ENCODE measurements around the gene SEMA4D.

The SEMA4D gene

DNA sequence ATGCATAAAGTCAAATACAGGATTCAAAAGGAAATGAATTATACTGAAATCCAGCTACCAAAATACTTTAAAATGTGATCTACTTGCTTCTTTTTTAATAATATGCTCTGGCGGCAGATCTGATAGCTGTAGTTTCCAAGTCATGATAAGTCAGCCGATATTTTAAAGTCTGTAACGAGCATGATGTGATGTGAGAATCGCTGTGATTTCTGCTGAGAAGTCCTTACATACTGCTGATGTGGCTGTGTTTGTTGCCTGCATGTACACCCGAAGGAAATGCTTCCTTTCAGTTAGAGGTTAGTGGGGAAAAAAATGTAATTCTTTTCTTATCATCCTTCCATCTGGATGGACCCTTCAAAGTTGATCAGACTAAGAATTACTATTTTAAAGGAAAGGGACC is 4.8 kb upstream of the SEMA4D start:
- Histone ChIP-seq H3K36me3 (replicated peaks; ENCODE audit: low read depth, low read length) (no peaks in the 10 kb centered on the region), H3K4me3 (ENCODE audit: low read length) (no peak overlapping the region), H3K27me3 (ENCODE audit: low read depth, low read length) (peaks cover 10% of the 10 kb centered on the region; the same call in 1 of the 2 replicates), H3K9ac (ENCODE audit: low read length) (no peak overlapping the region), H3K27ac (ENCODE audit: low read length) (no peak overlapping the region), H4K20me1 (ENCODE audit: insufficient read depth, low read length) (no peaks in the 10 kb centered on the region), H3K4me1 (ENCODE audit: low read length) (peaks cover 13% of the 10 kb centered on the region), H2AFZ (ENCODE audit: low read depth, low read length) (no peak overlapping the region), H3K9me3 (ENCODE audit: insufficient read depth, low read length) (no peaks in the 10 kb centered on the region), H3K79me2 (ENCODE audit: low read length) (no peaks in the 10 kb centered on the region), H3K4me2 (ENCODE audit: low read length) (no peak overlapping the region)
- no peak for TF ChIP-seq EZH2phosphoT487 (IDR thresholded peaks at IDR 0.05; ENCODE audit: low read depth)
- TF ChIP-seq, protein P1, sequence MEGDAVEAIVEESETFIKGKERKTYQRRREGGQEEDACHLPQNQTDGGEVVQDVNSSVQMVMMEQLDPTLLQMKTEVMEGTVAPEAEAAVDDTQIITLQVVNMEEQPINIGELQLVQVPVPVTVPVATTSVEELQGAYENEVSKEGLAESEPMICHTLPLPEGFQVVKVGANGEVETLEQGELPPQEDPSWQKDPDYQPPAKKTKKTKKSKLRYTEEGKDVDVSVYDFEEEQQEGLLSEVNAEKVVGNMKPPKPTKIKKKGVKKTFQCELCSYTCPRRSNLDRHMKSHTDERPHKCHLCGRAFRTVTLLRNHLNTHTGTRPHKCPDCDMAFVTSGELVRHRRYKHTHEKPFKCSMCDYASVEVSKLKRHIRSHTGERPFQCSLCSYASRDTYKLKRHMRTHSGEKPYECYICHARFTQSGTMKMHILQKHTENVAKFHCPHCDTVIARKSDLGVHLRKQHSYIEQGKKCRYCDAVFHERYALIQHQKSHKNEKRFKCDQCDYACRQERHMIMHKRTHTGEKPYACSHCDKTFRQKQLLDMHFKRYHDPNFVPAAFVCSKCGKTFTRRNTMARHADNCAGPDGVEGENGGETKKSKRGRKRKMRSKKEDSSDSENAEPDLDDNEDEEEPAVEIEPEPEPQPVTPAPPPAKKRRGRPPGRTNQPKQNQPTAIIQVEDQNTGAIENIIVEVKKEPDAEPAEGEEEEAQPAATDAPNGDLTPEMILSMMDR (IDR thresholded peaks at IDR 0.05; ENCODE audit: low read depth, low read length): no peak

DNA sequence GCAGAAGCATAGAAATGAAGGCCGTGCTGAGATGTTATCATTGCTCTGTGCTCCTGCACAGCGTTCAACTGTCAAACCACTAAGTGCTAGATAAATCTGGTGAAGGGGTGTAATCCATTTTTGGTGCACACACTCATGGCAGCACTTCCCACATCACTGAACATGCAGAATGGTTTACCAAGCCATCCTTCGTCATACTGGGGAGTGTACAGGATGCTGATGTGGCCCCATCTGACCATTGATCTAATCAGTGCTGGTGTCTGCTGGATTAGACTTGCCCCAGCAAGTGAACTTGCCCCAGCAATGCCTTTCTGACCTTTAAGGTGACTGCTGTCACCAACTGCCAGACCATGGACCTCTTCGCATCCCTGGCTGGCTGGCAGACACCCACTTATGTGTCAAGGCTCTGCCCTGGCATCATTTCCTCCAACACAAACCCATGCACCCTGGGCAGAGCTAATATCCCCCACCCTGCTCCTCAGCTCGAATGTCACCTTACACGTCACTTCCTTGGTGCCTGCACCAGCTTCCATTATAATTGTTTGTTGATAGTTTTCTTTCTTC is 4.2 kb upstream of the SEMA4D start:
- no peak overlapping the region for H3K4me2 ChIP-seq (ENCODE audit: low read length)

DNA sequence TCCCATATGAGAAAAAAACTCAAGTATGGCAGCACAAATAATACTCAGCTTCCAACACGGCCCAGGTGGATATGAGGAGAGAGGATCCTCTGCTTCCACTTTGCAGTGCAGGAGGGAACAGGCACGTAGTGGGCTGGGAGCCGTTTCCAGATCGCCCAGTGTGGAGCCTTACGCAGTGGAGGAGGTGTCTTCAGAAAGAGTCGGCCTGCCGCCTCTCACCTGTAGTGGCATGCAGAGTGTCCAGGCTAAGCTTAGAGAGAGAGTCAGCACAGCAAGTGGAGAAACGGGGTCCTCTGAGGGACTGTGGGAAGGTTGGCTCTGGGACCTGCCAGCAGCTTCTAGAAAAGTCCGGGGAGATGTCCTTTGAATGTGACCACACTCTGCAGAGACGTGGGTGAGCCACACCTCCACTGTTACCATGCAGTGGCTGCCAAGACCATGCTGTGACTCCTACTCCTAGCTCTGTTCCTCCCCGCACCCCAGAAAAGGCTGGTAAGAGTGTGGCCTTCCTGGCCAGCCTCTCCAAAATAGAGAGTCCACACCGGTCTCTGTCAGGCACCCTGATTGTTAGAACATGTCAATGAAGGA is 3.5 kb upstream of the SEMA4D start:
- Histone ChIP-seq H3K4me3 (ENCODE audit: low read length) (no peak overlapping the region), H3K79me2 (ENCODE audit: low read length) (peaks cover 12% of the 10 kb centered on the region), H3K9me3 (ENCODE audit: insufficient read depth, low read length) (no peaks in the 10 kb centered on the region), H2AFZ (ENCODE audit: low read depth, low read length) (no peak overlapping the region), H3K27me3 (ENCODE audit: low read depth, low read length) (peaks cover 10% of the 10 kb centered on the region; the same call in 1 of the 2 replicates), H3K4me2 (ENCODE audit: low read length) (no peak overlapping the region), H3K36me3 (replicated peaks; ENCODE audit: low read depth, low read length) (no peaks in the 10 kb centered on the region), H4K20me1 (ENCODE audit: insufficient read depth, low read length) (no peaks in the 10 kb centered on the region; the same call in 1 of the 2 replicates), H3K4me1 (ENCODE audit: low read length) (peaks cover 19% of the 10 kb centered on the region), H3K9ac (ENCODE audit: low read length) (no peak overlapping the region), H3K27ac (ENCODE audit: low read length) (no peak overlapping the region)
- TF ChIP-seq, protein P1 (IDR thresholded peaks at IDR 0.05; ENCODE audit: low read depth, low read length): no peak
- no peak for TF ChIP-seq EZH2phosphoT487 (IDR thresholded peaks at IDR 0.05; ENCODE audit: low read depth)

More for the DNA sequence above, 4.2 kb upstream of the SEMA4D start:
- H3K27me3 ChIP-seq (ENCODE audit: low read depth, low read length): peaks cover 10% of the 10 kb centered on the region; the same call in 1 of the 2 replicates
- H3K9ac ChIP-seq (ENCODE audit: low read length): no peak overlapping the region
- H4K20me1 ChIP-seq (ENCODE audit: insufficient read depth, low read length): no peaks in the 10 kb centered on the region
- TF ChIP-seq, protein P1 (IDR thresholded peaks at IDR 0.05; ENCODE audit: low read depth, low read length): no peak
- TF ChIP-seq EZH2phosphoT487 (IDR thresholded peaks at IDR 0.05; ENCODE audit: low read depth): no peak
- H3K27ac ChIP-seq (ENCODE audit: low read length): no peak overlapping the region
- H2AFZ ChIP-seq (ENCODE audit: low read depth, low read length): no peak overlapping the region
- H3K9me3 ChIP-seq (ENCODE audit: insufficient read depth, low read length): no peaks in the 10 kb centered on the region
- H3K4me1 ChIP-seq (ENCODE audit: low read length): peaks cover 13% of the 10 kb centered on the region
- peaks cover 4% of the 10 kb centered on the region; the same call in 1 of the 2 replicates for H3K79me2 ChIP-seq (ENCODE audit: low read length)
- no peak overlapping the region for H3K4me3 ChIP-seq (ENCODE audit: low read length)
- H3K36me3 ChIP-seq (replicated peaks; ENCODE audit: low read depth, low read length): no peaks in the 10 kb centered on the region

DNA sequence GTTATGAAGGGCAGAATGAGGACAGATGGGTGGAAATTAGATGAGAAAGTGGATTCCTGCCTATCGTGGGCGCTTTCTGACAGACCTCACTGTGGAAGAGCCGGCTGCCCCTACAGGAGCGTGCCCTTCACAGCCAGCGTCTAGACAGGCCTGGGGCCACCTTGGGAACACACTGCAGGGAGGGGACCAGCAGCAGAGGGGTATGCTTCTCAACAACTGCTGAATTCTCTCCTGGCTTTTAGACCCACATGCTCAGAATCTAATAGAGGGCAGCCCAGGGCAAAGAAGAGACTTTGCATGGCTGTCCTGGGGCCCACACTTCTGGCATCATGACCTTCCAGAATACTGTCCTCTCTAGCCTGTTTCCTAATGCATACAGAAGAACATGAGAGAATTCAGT is 2.1 kb upstream of the SEMA4D start:
- Histone ChIP-seq H3K9me3 (ENCODE audit: insufficient read depth, low read length) (no peaks in the 10 kb centered on the region), H3K27ac (ENCODE audit: low read length) (no peak overlapping the region), H3K4me2 (ENCODE audit: low read length) (no peak overlapping the region), H3K4me1 (ENCODE audit: low read length) (peaks cover 22% of the 10 kb centered on the region), H3K4me3 (ENCODE audit: low read length) (no peak overlapping the region), H2AFZ (ENCODE audit: low read depth, low read length) (no peak overlapping the region), H4K20me1 (ENCODE audit: insufficient read depth, low read length) (peaks cover 3% of the 10 kb centered on the region; the same call in 1 of the 2 replicates), H3K9ac (ENCODE audit: low read length) (no peak overlapping the region), H3K79me2 (ENCODE audit: low read length) (peaks cover 17% of the 10 kb centered on the region), H3K27me3 (ENCODE audit: low read depth, low read length) (peaks cover 10% of the 10 kb centered on the region; the same call in 1 of the 2 replicates), H3K36me3 (replicated peaks; ENCODE audit: low read depth, low read length) (no peaks in the 10 kb centered on the region)
- no peak for TF ChIP-seq EZH2phosphoT487 (IDR thresholded peaks at IDR 0.05; ENCODE audit: low read depth)
- TF ChIP-seq, protein P1 (IDR thresholded peaks at IDR 0.05; ENCODE audit: low read depth, low read length): no peak
